ENCODE data around the gene EML5. TPM values are rescaled to one million over a fixed set of nuclear protein-coding genes. Genes with fewer than 3 reads are reported as not detected.

Gene EML5
- total RNA-seq, 1 donor = under 0.01 TPM

GRCh38 chr14:88632512-88632911, 160.2 kb downstream of the EML5 start:
- H3K4me3 ChIP-seq (ENCODE audit: low read depth, low read length) = no peak overlapping the region
- TF ChIP-seq CTCF (IDR thresholded peaks at IDR 0.05; ENCODE audit: insufficient read depth, low read length) = no peak
- no peak for DNase-seq (ENCODE audit: low read depth)

GRCh38 chr14:88631091-88631490, 161.7 kb downstream of the EML5 start:
- no peak overlapping the region for H3K4me3 ChIP-seq (ENCODE audit: low read depth, low read length)
- TF ChIP-seq CTCF (IDR thresholded peaks at IDR 0.05; ENCODE audit: insufficient read depth, low read length) = no peak
- DNase-seq (ENCODE audit: low read depth) = no peak

GRCh38 chr14:88630565-88630964, 162.2 kb downstream of the EML5 start:
- peak; percentile 55 for DNase-seq (ENCODE audit: low read depth)

GRCh38 chr14:88628462-88628861, 164.3 kb downstream of the EML5 start:
- no peak overlapping the region for H3K4me3 ChIP-seq (ENCODE audit: low read depth, low read length)
- no peak for DNase-seq (ENCODE audit: low read depth)
- TF ChIP-seq CTCF (IDR thresholded peaks at IDR 0.05; ENCODE audit: insufficient read depth, low read length) = no peak

More at GRCh38 chr14:88630565-88630964, 162.2 kb downstream of the EML5 start:
- H3K4me3 ChIP-seq (ENCODE audit: low read depth, low read length) = no peak overlapping the region
- no peak for TF ChIP-seq CTCF (IDR thresholded peaks at IDR 0.05; ENCODE audit: insufficient read depth, low read length)

GRCh38 chr14:88628033-88628432, 164.7 kb downstream of the EML5 start:
- H3K4me3 ChIP-seq (ENCODE audit: low read depth, low read length) = no peak overlapping the region
- no peak for TF ChIP-seq CTCF (IDR thresholded peaks at IDR 0.05; ENCODE audit: insufficient read depth, low read length)
- no peak for DNase-seq (ENCODE audit: low read depth)

GRCh38 chr14:88625671-88626070, 167.1 kb downstream of the EML5 start:
- DNase-seq (ENCODE audit: low read depth) = no peak
- TF ChIP-seq CTCF (IDR thresholded peaks at IDR 0.05; ENCODE audit: insufficient read depth, low read length) = no peak
- no peak overlapping the region for H3K4me3 ChIP-seq (ENCODE audit: low read depth, low read length)

GRCh38 chr14:88621100-88621499, 171.7 kb downstream of the EML5 start:
- H3K4me3 ChIP-seq (ENCODE audit: low read depth, low read length) = no peak overlapping the region
- no peak for DNase-seq (ENCODE audit: low read depth)
- no peak for TF ChIP-seq CTCF (IDR thresholded peaks at IDR 0.05; ENCODE audit: insufficient read depth, low read length)

Measured in fibroblast of the aortic adventitia (primary cell).